GM21526 (cell line): ENCODE results near the gene AKAP13.
"Not testable (repeated sequence)": the region's sequence is repeated elsewhere in the genome, so short reads cannot be mapped to it uniquely, and the experiment has no call there.

Experiments used
- ATAC-seq: cut with Tn5 transposase; IDR thresholded peaks from one replicate; pipeline ENCODE4 v1.9.1; 2021; ENCODE audit warnings: moderate library complexity; ENCODE audit not compliant: unreplicated experiment, low FRiP score

The AKAP13 gene, protein sequence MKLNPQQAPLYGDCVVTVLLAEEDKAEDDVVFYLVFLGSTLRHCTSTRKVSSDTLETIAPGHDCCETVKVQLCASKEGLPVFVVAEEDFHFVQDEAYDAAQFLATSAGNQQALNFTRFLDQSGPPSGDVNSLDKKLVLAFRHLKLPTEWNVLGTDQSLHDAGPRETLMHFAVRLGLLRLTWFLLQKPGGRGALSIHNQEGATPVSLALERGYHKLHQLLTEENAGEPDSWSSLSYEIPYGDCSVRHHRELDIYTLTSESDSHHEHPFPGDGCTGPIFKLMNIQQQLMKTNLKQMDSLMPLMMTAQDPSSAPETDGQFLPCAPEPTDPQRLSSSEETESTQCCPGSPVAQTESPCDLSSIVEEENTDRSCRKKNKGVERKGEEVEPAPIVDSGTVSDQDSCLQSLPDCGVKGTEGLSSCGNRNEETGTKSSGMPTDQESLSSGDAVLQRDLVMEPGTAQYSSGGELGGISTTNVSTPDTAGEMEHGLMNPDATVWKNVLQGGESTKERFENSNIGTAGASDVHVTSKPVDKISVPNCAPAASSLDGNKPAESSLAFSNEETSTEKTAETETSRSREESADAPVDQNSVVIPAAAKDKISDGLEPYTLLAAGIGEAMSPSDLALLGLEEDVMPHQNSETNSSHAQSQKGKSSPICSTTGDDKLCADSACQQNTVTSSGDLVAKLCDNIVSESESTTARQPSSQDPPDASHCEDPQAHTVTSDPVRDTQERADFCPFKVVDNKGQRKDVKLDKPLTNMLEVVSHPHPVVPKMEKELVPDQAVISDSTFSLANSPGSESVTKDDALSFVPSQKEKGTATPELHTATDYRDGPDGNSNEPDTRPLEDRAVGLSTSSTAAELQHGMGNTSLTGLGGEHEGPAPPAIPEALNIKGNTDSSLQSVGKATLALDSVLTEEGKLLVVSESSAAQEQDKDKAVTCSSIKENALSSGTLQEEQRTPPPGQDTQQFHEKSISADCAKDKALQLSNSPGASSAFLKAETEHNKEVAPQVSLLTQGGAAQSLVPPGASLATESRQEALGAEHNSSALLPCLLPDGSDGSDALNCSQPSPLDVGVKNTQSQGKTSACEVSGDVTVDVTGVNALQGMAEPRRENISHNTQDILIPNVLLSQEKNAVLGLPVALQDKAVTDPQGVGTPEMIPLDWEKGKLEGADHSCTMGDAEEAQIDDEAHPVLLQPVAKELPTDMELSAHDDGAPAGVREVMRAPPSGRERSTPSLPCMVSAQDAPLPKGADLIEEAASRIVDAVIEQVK (N-terminal part only)

DNA sequence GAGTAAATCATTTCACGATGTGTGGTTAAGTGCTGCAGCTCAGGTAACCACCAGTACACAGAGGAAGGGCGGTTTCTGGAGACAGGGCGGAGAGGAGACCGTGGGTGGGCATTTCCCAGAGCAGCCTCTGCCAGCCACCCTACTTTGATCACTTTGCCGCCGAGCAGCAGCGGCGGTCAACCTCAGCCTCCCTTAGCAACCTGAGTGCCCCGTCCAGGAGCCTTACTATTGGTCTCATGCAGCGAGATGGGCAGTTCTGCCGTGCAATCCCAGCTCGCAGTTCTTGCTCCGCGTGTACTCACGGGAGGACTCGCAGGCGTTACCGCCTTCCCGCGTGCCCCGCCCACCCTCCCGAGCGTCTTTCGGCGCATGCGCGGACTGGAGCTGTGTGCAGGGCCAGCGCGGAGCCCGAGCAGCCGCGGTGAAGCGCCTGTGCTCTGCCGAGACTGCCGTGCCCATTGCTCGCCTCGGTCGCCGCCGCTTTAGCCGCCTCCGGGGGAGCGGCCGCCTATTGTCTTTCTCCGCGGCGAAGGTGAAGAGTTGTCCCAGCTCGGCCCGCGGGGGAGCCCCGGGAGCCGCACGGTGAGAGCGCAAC, at the start of gene AKAP13:
AKAP13 (plus strand) TSS at position 387 of the 595 bp plus-strand sequence. CDS start 105,118 bp downstream, outside the sequence.
- peak; percentile 80 for ATAC-seq

DNA sequence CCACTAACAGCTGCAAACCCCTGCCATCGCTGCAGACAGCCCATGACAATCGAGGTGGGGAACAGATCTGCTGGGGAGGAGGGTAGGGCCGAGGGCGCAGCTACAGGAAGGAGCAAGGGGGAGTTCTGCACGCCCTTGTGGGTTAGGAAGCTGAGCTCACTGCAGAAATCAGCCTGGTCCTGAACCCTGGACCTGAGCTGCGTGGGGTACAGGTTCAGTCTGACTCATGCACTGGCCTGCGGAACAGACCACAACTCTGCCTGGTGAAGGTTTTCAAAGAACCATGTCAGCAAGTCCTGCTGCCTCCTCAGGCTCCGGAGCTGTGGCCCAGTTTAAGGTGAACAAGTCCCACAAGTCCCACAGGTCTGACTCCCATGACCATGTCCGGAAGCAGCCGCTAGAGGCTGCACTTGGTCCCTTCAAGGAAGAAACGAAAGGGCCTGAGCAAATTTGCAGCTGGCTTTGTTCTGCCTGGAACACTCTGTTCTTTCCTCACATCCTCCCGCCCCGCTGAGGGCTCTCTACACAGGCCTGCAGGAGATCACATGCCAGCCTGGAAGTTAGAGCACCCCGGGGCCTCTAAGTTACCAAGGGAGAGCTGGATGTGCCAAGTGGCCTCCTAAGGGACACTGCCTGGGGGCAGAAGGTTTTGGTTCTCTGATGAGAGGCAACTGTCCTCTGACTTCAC, 49.4 kb upstream of the AKAP13 start:
- ATAC-seq: peak; percentile 65

DNA sequence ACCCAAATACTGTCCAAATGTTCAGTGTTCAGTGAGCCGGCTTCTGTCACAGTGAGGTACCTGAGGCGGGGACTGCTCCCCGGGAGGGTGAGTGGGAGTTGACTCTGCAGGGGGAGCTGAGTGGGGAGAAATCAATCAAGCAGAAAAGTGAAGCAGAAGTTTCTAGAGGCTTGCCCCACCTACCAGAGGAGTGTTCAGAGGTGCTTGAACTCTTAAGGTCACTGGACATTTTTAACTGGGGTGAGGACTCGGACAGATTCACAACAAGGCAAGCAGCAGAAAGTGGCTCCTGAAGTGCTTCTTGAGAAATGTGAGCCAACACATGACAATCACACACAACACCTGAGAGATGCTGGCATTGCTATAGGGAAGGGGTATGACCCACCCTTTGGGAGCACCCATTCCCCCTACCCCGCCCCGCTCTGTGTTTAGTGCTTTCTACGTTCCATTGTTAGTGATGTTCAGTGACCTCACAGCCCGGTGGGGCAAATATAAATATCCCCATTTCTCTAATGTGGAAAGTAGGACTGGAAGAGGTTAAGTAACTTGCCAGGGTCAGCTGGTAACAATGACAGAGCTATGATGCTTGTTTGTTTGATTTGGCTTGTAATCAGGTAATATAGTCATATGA, 48.6 kb upstream of the AKAP13 start:
- peak; percentile 13 for ATAC-seq

DNA sequence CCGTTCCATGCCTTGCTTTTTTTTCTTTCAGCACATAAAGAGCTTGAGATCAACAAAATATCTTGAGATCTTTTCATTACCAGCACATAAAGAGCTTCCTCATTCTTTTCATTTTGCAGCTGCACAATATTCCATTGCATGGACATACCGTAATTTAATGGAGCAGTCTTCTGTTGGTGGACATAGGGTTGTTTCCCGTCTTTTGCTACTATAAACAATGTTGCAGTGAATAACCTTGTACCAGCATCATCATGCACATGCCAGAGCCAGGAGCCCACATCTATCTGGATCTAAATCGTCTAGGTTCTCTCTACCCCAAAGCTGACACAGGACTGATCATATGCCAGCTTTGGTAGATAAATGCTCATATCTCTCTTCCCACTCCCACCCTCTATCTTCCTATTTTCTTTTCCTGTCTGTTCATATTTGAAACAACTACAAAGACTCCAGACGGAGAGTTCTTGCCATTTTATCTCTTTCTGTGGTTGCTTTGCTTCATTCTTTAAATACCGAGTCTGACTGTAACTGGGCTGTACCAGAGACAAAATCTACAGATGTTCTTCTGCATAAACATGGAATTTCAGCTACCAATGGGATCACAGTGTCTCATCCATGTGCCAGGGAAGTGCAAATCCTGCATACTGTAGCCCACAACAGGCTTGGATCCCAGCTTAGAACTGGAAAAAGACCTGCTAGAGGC, 47.1 kb upstream of the AKAP13 start:
- no peak for ATAC-seq

DNA sequence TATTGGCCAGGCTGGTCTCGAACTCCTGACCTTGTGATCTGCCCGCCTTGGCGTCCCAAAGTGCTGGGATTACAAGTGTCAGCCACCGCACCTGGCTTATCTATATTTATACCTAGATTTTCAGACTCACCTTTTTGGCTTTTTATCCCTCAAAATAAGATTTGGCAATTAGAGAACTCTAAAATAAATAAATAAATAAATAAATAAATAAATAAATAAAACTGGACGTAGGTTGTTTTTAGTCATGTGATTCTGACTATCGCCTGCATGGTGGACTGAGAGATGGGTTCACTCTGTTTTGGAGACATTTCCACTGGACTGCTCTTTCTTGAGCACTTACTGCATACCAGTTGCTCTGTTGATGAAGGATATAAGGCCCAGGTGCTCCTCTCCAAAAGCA, 46.2 kb upstream of the AKAP13 start:
- no peak for ATAC-seq

DNA sequence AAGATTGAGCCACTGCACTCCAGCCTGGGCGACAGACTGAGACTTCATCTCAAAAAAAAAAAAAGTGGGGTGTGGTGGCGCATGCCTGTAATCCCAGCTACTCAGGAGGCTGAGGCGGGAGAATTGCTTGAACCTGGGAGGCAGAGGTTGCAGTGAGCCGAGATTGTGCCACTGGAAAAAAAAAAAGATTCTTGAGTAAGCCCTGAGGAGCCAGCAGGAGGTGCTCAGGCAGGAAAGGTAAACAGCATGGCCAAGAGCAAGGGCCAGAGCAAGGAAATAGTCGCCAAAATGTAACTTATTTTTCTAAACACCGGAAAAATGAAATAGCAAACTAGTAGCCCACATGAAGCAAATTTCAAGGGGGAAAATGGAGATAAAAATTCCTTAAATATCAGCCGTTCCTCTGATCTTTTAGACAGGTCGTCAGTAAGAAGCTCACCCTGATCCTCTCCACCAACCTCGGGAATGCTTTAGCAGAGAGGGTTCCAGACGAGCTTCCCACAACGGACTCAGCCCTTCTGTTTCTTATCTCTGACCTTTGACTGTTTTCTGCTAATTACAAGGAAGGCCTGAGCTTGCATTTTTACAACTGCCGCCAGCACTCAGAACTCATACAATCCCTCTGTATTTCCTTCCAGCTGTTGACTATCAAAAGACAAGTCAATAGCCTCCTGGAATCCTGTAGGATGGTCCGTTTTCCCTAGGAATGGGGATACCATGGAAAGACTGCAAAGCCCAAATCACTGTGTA, 45.0 kb upstream of the AKAP13 start:
- no peak for ATAC-seq

DNA sequence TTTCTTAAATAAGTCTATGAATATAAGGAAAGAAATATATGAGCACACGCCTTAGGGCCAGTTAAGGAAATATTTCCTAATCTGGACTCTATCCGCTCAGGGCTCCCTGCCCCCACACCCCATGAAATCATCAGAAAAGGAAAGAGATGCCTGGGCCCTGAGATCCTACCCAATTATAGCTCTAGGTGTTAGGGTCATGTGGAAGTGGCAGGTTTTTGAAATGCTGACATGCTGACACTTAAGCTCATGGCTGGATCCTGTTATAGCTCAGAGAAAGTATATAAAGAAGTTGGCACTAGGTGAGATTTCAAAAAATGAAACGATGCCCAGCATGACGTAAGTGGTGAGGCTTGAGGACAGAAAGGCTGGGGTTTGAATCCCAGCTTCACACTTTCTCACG, 43.5 kb upstream of the AKAP13 start:
- no peak for ATAC-seq

DNA sequence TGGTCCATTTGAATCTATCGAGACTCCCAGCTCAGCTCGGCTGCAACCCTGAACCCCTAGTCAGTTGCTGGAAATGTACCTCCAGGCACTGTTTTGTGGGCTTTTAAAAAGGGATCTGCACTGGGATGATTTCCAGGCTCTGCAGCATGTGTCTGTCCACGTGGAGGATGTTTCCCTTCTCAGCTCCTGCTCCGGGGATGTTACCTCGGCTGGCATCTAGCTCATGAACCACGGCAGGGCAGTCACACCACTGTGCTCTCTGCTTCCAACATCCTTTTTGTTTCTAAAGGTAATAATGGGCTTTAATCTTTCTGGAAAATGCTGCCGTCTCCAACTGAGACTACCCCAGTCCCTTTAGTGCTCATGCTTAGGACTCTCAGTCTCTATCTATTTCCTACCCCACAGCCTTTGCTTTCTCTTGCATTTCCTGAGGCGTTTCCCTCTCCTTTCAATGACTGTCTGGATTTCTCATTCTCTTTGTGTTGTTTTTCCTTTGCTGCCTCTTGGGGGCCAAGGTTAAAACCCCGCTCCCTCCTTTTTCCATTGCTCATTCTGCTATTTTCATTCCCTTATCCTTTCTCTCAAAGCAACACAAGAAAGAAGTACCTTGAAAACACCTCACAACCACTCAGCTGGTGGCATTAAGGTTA, 42.9 kb upstream of the AKAP13 start:
- ATAC-seq: no peak

DNA sequence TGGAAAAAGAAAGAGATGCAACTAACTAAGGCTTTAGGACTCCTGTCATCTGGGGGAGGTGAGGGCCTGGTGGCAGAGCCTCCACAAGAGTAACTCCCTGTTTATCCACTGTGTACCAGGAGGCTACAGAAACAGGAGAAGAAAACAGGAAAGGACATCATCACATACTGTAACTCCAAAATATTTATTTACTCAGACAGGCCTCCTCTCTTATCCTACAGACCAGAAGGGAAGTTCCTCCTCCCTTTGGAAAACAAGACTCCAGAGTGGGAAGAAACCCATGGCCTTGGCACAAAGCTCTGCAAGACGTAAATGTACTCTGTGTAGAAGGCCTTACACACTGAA, 40.1 kb upstream of the AKAP13 start:
- ATAC-seq: no peak

DNA sequence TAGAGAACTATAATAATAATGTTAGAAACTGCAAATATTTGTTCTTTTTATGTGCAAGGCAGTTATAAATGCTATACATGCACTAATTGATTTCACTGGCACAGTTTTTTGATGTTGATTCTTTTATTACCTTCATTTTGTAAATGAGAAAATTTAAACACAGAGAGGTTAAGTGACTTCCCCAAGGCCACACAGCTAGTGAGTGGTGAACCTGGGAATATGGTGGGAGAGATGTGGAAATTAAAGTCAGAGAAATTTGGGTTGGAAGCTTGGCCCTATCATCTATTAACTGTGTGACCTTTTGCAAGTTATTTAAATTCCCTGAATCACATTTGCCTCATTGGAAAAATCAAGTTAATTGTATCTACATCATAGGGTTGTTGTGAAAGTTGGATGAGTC, 39.6 kb upstream of the AKAP13 start:
- no peak for ATAC-seq

DNA sequence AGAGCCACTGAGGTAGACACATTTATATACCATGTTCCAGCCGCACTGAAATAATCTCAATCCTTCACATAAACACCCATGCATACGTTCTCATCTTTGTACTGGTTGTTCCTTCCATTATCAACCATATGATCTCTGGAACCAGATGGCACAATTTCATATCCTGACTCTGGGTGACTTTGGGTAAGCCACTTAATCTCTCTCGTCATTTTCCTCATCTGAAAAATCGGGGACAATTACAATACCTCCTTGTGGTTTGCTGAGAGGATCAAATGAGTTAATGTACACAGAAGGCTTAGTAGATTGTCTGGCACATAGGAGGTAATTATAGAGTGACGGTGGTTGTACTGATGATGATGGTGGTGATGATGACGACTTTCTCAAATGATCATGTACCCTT, 38.2 kb upstream of the AKAP13 start:
- ATAC-seq: not testable (repeated sequence)

DNA sequence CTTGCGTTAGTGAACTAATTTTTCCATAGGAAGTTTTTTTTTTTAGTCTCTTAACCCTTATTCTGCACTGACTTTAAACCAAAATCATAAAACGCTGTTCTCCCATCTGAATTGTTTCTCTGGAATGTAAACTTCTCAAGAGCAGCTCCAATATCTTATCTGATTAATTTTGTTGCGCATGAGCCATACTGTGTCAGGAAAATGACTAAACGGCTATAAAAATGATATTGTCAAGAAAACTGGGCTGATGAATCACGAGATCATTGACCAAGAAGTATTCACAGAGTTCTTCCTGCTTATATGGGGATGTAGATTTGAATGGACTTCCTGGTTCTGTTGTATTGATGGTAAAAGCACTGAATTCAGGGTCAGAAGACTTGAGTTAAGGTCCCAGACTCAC, 37.0 kb upstream of the AKAP13 start:
- not testable (repeated sequence) for ATAC-seq

DNA sequence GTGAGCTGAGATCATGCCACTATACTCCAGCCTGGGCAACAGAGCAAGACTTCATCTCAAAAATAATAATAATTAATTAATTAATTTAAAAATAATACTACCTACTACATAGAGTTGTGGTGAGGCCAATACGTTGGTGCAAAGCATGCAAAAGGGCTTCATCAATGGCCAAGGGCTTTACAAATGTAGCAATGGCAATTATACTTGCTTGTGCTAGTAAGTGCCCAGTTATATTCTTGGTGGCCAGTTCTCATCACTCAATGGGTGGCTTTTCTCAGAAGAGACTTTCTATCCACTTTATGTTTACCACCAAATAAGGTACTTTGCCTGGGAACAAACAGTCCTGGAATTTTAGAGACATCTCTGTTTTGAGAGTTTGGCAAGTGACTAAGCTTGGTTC, 36.2 kb upstream of the AKAP13 start:
- not testable (repeated sequence) for ATAC-seq

DNA sequence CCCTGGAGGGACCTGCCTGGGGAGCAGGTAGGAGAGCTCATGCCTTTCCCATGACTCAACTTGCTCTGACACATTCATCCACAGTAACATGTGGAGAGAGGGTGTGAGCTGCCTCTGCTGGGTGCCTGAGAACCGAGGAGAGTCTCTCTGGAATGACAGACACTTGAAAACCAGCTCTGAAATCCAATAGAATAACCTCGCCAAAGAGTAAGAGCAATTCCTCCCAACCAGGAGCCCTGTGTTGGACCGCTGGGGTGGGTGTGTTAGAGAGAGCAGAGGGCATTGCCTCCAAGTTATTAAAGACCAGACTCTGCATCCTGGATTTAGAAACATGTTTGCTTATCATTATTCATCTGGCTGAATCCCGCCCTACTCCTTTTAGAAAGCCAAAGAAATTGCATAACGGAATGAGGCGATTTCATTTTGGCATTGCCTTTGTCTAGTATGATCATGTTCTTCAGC, 35.7 kb upstream of the AKAP13 start:
- ATAC-seq: not testable (repeated sequence)

DNA sequence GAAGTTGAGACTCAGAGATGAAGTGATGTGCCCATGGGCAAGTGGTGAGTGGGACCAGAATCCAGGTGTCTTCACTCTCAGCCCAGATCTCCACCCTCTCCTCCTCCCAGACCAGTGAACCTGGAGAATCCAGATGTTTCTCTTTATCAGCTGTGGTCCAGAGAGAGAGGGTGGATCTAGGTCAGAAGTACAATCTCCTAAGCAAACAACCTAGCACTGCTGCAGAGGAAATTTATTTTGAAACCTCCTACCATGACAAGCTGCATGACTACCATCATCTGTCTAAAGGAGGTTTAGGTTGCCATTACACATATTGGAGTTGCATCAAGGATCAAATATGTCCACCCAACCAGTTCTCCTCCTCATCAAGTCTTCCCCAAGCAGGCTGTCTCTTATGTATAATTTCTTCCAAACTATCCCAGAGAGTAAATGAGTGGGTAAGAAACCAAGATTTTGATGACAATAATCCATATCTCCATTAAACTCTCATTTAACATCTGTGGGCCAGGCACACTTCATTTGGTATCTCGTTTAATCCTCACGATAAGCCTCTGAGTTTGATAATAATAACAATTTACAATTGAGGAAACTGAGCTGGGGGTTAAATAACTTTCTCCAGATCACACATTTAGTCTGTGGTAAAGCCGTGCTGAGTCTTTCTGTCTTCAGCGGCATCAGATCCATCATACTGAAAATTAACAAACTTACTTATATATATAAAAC, 35.0 kb upstream of the AKAP13 start:
- ATAC-seq: not testable (repeated sequence)

DNA sequence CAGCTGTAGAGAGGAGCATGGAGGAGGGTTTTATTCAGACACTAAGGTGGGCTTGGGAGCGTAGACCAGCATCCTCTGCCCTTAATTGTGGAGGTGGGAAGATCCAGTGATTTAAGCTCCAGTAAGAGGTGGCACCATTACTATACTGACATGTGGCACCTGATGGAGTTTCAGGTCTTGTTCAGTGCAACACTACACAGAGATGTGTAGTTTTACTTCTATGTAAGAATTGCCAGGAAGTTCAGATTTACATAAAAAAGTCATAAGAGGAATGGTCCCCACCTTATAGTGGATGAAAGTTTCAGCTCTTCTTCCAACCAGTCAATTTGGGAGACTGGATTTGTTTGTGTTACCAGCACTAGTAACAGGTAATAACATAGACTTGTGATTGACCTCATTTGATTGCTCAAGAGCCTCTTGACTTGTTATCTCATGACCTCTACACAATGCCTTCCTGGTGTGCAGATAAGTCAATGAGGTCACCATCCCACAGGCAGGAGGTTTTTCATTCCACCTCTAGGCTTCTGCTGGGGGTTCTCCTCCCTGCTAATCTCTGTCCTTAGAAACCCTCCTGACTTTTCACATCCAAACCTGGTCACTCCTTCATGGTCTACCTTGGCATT, 33.8 kb upstream of the AKAP13 start:
- ATAC-seq: not testable (repeated sequence)
